Stimulated activated CD4-positive, alpha-beta T cell treated with anti-CD3 and anti-CD28 coated beads, Interleukin-15, amount 100 ng/mL, for 48 hours (primary cell): ENCODE measurements around the gene WASHC1.
"Not testable (repeated sequence)": the region's sequence is repeated elsewhere in the genome, so short reads cannot be mapped to it uniquely, and the experiment has no call there.

Experiments used
- DNase-seq, 2 donors: peaks; one replicate each; pipeline ENCODE4 v3.0.0-alpha.2; 2020; ENCODE audit warnings: low read depth in 2 of 2

The WASHC1 gene

GRCh38 chr9:14129-14809 lies 15.0 kb downstream of the WASHC1 start:
- not testable (repeated sequence) for DNase-seq

- DNase-seq = peak; percentile 81 to 91
Observed at GRCh38 chr9:11206-11605, 18.1 kb downstream of the WASHC1 start.

GRCh38 chr9:10653-11053 lies 18.6 kb downstream of the WASHC1 start:
- not testable (repeated sequence) for DNase-seq

GRCh38 chr9:10207-10606 lies 19.0 kb downstream of the WASHC1 start:
- DNase-seq = not testable (repeated sequence)
